Measurements from ENCODE around the gene SLC4A7.

- TF ChIP-seq CTCF (conservative IDR thresholded peaks at IDR 0.05): no peak
- TF ChIP-seq ZFX (IDR thresholded peaks at IDR 0.05): no peak
Observed at GRCh38 chr3:27425896-27426565, 58.2 kb downstream of the SLC4A7 start.

Data from C4-2B (cell line).